HL-60/S4 (cell line): Measurements from ENCODE around the gene TRIM37.
"Not testable (repeated sequence)": the region's sequence is repeated elsewhere in the genome, so short reads cannot be mapped to it uniquely, and the experiment has no call there.

Source experiments
- in situ Hi-C: fragments of 300-500 bp; cut with MboI; formaldehyde crosslinking; loops from 2 replicates; pipeline ENCODE4 v1.14.3; 2022; ENCODE audit warnings: low sequenced_read_pairs

TRIM37 gene, protein sequence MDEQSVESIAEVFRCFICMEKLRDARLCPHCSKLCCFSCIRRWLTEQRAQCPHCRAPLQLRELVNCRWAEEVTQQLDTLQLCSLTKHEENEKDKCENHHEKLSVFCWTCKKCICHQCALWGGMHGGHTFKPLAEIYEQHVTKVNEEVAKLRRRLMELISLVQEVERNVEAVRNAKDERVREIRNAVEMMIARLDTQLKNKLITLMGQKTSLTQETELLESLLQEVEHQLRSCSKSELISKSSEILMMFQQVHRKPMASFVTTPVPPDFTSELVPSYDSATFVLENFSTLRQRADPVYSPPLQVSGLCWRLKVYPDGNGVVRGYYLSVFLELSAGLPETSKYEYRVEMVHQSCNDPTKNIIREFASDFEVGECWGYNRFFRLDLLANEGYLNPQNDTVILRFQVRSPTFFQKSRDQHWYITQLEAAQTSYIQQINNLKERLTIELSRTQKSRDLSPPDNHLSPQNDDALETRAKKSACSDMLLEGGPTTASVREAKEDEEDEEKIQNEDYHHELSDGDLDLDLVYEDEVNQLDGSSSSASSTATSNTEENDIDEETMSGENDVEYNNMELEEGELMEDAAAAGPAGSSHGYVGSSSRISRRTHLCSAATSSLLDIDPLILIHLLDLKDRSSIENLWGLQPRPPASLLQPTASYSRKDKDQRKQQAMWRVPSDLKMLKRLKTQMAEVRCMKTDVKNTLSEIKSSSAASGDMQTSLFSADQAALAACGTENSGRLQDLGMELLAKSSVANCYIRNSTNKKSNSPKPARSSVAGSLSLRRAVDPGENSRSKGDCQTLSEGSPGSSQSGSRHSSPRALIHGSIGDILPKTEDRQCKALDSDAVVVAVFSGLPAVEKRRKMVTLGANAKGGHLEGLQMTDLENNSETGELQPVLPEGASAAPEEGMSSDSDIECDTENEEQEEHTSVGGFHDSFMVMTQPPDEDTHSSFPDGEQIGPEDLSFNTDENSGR

GRCh38 chr17:59106463-59107305 is at the start of gene TRIM37:
TRIM37 (minus strand) TSS chr17:59106880; CDS start chr17:59106461, 419 bp downstream.
- in situ Hi-C loops, result no loop called here

GRCh38 chr17:59155439-59156177 is 48.9 kb upstream of the TRIM37 start, which contains the start of gene PRR11:
PRR11 (plus strand) TSS chr17:59155746; CDS start chr17:59169753, 14,007 bp downstream.
- in situ Hi-C loops, result no loop called here

DNA sequence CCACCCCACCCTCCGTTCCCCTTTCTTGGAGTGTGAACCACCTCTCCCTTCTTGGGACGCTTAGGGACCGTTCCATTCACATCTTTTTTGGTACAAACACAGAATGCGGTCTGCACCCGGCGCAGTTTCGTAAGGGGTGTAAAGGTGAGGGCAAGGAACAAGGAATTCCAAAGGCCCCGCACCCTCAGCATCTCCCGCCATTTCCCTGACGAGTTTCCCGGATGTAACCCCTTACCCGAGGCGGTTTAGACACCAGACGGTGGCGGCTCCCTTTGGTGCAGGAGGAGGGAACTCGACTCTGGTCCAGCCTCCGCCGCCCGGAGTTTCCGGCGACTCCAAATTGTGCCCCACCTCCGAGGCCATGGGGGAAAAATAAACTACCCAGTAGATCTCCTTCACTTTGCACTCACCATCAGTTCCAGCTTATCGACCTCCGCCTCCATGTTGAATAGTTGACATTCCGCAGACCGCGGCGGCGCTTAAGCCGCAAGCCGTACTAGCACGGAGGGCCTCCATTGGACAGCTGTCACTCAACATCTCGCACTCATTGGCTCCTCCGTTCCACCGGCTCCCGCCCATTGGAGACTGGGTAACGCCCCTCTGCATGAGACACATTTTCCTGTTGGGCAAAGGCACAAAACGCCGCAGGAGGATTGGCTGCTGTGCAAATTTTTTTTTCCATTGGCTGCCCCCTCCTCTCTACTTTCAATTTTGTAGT is 48.2 kb upstream of the TRIM37 start, which contains the start of gene SKA2:
Gene SKA2 (minus strand): TSS at position 466 of the 718 bp plus-strand sequence. CDS start 23 bp downstream, at position 443.
- in situ Hi-C loops, result no loop called here

DNA sequence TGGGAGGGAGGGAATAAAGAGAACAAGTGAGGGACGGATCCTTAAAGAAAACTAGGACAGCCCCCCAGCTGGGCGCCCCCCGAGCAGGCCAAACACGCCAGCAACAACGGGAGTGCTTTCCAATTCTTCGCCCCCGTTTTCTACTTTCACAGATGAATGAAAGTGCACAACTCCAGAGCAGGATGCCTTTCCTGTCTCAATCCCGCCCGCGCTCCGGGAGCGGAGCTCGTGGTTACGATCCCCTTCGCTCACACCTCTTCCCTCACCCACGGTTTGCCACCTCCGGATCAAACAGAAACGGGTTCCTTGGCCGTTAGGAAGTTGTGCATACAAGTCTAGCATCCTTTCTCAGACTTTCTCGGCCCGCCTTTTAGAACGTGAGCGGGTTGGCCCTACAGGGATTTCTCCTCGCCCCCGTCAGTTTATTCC is 47.6 kb upstream of the TRIM37 start:
- in situ Hi-C loops, result no loop called here

- in situ Hi-C loops, result no loop called here
Measured at GRCh38 chr17:59152925-59153324, 46.2 kb upstream of the TRIM37 start.

- in situ Hi-C loops, result no loop called here
Measured at GRCh38 chr17:59151591-59151990, 44.9 kb upstream of the TRIM37 start.

DNA sequence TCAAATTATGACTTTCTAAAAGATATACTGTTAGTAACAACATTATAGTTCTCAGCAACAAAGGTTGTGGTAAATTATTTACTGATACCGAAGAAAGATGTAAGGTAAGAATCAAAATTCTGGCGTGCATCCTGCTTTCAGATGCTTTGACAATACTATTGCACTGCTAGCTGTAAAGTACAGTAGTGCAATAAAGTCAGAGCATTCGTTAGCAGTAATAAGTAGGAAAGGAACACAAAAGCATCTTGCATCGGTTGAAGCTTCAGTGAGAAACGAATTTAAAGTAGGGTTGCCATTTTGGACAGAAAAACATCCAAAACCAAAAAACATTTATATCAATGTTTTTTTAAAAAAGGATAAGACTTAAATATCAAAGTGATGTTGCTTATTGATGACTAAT is 44.3 kb upstream of the TRIM37 start:
- in situ Hi-C loops, result no loop called here

GRCh38 chr17:59149841-59150511 is 43.3 kb upstream of the TRIM37 start:
- in situ Hi-C loops, result no loop called here

DNA sequence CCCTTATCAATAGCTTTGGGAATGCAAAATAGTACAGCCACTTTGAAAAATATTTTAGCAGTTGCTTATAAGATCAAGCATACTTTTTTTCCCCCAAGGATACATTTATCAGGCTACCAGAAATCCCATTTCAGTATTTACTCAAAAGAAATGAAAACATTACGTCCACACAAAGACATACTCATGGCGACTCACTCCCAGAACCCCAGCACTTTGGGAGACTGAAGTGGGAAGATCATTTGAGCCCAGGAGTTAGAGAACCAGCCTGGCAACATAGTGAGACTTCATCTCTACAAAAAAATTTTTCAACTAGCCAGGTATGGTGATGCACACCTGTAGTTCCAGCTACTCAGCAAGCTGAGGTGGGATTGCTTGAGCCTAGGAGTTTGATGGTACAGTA is 42.4 kb upstream of the TRIM37 start:
- in situ Hi-C loops, result no loop called here

DNA sequence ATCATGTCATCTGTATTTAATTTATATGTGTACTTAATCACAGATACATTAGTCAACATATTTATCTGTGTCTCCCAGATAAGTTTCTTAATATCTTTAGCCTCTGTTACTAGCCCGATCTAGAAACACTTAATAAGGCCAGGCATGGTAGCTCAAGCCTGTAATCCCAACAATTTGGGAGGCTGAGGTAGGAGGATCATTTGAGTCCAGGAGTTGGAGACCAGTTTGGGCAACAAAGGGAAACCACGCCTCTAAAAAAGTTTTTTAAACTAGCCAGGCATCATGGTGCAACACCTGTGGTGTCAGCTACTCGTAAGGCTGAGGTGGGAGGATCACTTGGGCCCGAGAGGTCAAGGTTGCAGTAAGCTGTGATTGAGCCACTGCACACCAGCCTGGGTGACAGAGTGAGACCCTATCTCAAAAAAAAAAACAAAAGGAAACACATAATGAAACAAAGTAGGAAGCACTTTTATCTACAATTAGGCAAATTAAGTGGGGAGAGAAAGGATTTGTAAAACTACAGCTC is 39.0 kb upstream of the TRIM37 start:
- in situ Hi-C loops, result no loop called here

- in situ Hi-C loops, result no loop called here
Measured at GRCh38 chr17:59141860-59142259, 35.2 kb upstream of the TRIM37 start.

GRCh38 chr17:59139939-59140338 is 33.3 kb upstream of the TRIM37 start:
- in situ Hi-C loops, result no loop called here

DNA sequence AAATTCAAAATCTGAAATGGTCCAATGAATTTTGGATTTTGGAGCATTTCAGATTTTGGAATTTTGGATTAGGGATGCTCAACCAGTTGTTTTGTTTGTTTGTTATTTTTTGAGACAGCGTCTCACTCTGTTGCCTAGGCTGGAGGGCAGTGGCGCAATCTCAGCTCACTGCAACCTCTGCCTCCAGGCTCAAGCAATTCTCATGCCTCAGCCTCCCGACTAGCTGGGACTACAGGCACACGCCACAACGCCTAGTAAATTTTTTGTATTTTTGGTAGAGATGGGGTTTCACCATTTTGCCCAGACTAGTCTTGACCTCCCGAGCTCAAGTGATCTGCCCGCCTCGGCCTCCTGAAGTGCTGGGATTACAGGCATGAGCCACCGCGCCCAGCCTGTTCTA is 31.7 kb upstream of the TRIM37 start:
- in situ Hi-C loops, result not testable (repeated sequence)

DNA sequence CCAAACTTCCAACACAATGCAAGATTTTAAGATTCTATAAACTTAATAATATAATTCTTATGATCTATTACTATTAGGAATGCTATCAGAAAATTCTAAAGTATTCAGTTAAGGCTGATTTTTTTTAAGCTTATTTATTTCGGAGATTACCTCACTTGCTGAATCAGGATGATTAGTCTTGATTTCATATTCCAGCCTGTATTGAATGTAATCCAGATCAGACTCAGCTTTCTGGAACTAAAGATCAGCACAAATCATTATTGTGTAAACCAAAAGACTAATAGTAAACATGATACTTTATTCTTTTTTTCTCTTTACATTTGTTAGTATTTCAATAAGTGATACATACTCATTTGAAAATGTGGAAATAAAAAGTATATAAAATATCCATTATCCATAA is 24.5 kb upstream of the TRIM37 start:
- in situ Hi-C loops, result no loop called here

GRCh38 chr17:59129814-59130213 is 23.1 kb upstream of the TRIM37 start:
- in situ Hi-C loops, result no loop called here

DNA sequence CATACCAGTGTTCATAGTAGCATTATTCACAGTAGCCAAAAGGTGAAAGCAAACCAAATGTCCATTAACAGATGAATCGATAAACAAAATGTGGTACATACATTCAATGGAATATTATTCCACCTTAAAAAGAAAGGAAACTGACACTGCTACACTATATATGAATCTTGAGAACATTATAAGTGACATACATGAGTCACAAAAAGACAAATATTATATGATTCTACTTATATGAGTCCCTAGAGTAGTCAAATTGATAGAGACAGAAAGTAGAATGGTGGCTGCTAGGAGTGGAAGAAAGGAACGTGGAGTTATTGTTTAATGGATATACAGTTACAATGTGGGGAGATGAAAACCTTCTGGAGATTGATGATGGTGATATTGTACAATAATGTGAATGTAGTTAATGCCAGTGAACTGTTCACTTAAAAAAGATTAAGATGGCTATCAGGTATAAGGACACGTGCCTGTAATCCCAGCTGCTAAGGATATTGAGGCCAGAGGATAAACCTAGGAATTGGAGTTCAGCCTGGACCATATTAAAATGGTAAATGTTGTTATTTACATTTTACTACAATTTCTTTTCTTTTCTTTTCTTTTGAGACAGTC is 20.2 kb upstream of the TRIM37 start:
- in situ Hi-C loops, result no loop called here

DNA sequence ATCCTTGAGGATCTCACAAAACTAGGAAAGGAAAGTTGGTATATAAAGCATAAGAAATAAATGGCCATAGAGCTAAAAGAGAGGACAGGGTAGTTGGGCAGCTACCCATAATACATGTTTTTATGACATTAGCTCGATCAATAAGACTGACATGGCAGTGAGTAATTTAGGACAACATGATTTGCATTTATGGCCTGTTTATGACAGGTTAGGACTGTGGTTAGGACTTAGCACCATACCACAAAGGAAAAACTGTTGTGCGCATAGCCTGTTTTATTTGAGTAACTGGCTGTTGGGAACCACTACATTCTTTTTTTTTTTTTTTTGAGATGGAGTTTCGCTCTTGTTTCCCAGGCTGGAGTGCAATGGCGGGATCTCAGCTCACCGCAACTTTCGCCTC is 18.0 kb upstream of the TRIM37 start:
- in situ Hi-C loops, result no loop called here

DNA sequence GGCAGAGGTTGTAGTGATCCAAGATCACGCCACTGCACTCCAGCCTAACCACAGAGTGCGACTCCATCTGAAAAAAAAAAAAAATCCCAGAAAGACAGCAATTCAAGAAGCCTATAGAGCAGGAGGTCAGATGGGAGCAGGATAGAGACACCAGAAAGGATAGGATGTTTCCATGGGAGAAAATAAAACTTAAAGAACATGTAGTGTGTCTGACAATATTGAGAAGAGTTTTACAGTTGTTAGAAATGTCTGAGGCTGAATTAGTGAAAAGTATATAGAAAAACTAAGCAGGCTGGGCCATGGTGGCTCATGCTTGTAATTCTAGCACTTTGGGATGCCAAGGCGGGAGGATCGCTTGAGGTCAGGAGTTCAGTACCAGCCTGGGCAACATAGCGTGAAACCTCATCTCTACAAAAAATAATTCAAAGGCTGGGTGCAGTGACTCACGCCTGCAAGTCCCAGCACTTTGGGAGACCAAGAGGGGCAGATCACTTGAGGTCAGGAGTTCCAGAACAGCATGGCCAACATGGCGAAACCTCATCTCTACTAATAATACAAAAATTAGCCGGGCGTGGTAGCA is 15.3 kb upstream of the TRIM37 start:
- in situ Hi-C loops, result no loop called here
